ENCODE measurements around the gene RBPJ. TPM values are rescaled to one million over a fixed set of nuclear protein-coding genes. Genes with fewer than 3 reads are reported as not detected.

The RBPJ gene
- total RNA-seq, 2 donors from 2014 or later: 71.1 to 78.0 TPM

- Histone ChIP-seq H3K9me3 (ENCODE audit: control insufficient read depth, low read length) (no peaks in the 10 kb centered on the region), H3K4me3 (ENCODE audit: low read length) (no peak overlapping the region), H3K27me3 (ENCODE audit: control insufficient read depth, insufficient read depth, low read length, poor library complexity, severe bottlenecking) (no peaks in the 10 kb centered on the region), H3K36me3 (ENCODE audit: control insufficient read depth, insufficient read depth, low read length) (no peaks in the 10 kb centered on the region), H3K9ac (ENCODE audit: extremely low read depth, low read length, poor library complexity, severe bottlenecking) (no peak overlapping the region), H3K4me1 (ENCODE audit: control insufficient read depth, insufficient read depth, low read length) (no peaks in the 10 kb centered on the region), H3K27ac (ENCODE audit: low read depth, low read length) (no peak overlapping the region)
- H3K4me1 Mint-ChIP-seq: peaks cover 28% of the 10 kb centered on the region
- no peak overlapping the region for H3K4me3 Mint-ChIP-seq
- peaks cover 1% of the 10 kb centered on the region for H3K9me3 Mint-ChIP-seq
- H3K36me3 Mint-ChIP-seq (ENCODE audit: low read depth): no peaks in the 10 kb centered on the region
- WGBS, 2 experiments (ENCODE audit: insufficient coverage in 1 of 2, insufficient read length in 1 of 2): 92 to 100% methylated on average over 2 to 5 of the region's 5 CpGs
- TF ChIP-seq CTCF (conservative IDR thresholded peaks at IDR 0.05): no peak
- no peak overlapping the region for H3K27ac Mint-ChIP-seq
- no peaks in the 10 kb centered on the region for H3K27me3 Mint-ChIP-seq (ENCODE audit: insufficient read depth)
- no peak for DNase-seq
These were observed 18.5 kb upstream of the RBPJ start for GRCh38 chr4:26302031-26302899.

DNA sequence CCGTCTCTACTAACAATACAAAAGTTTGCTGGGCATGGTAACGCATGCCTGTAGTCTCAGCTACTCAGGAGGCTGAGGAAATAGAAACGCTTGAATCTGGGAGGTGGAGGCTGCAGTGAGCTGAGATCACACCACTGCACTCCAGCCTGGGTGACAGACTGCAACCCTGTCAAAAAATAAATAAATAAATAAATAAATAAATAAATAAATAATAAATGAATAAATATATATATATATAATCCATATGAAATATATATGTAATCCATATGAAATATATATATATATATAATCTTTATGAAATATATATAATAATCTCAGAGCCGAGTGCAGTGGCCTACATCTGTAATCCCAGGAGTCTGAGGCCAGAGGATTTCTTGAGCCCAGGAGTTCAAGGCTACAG lies 17.8 kb upstream of the RBPJ start:
- Mint-ChIP-seq H3K4me1 (peaks cover 24% of the 10 kb centered on the region), H3K9me3 (peaks cover 1% of the 10 kb centered on the region), H3K27me3 (ENCODE audit: insufficient read depth) (no peaks in the 10 kb centered on the region), H3K4me3 (no peak overlapping the region), H3K36me3 (ENCODE audit: low read depth) (no peaks in the 10 kb centered on the region), H3K27ac (no peak overlapping the region)
- H3K4me3 ChIP-seq (ENCODE audit: low read length): no peak overlapping the region
- no peak overlapping the region for H3K9ac ChIP-seq (ENCODE audit: extremely low read depth, low read length, poor library complexity, severe bottlenecking)
- no peak for TF ChIP-seq CTCF (conservative IDR thresholded peaks at IDR 0.05)
- no peaks in the 10 kb centered on the region for H3K27me3 ChIP-seq (ENCODE audit: control insufficient read depth, insufficient read depth, low read length, poor library complexity, severe bottlenecking)
- no peaks in the 10 kb centered on the region for H3K9me3 ChIP-seq (ENCODE audit: control insufficient read depth, low read length)
- no peaks in the 10 kb centered on the region for H3K36me3 ChIP-seq (ENCODE audit: control insufficient read depth, insufficient read depth, low read length)
- WGBS, 2 experiments (ENCODE audit: insufficient coverage in 1 of 2, insufficient read length in 1 of 2): 80 to 94% methylated on average over 1 to 4 of the region's 4 CpGs
- H3K27ac ChIP-seq (ENCODE audit: low read depth, low read length): no peak overlapping the region
- no peaks in the 10 kb centered on the region for H3K4me1 ChIP-seq (ENCODE audit: control insufficient read depth, insufficient read depth, low read length)
- DNase-seq: no peak

DNA sequence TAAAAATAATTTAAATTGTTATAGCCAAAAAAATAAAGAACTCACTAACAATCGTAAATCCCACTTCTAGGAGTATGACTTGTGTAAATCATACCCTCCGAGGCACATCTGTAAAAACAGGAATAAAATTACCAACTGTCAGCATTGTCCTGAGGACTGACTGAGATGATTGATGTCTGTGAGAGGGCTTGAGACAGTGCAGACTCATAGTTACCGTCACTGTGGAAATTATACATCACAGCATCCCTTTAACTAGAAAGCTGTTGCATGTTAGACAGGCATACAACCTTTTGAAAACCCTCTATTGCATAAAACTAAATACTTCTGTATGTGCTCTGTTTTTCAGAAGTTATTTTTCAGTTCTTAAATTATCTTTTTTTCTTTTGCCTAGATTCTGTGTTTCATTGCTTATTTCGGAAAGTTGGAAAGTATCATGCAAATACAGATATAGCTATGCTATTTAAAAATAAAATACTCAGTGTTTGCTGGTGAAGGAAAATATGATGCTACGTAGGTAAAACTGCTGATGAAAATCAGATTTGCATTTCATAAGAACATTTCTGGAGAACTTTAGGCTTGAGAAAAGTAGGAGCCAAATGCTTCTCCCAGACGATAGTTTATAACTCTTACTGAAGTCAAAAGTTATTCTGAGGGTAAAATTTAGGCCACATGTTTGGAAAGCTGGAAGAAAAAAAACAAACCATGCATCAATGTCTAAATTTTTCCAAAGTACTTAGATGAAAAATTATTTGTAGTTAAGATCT lies 13.6 kb upstream of the RBPJ start:
- no peaks in the 10 kb centered on the region for H3K4me1 Mint-ChIP-seq
- Histone ChIP-seq H3K4me3 (ENCODE audit: low read length) (no peak overlapping the region), H3K4me1 (ENCODE audit: control insufficient read depth, insufficient read depth, low read length) (no peaks in the 10 kb centered on the region), H3K27me3 (ENCODE audit: control insufficient read depth, insufficient read depth, low read length, poor library complexity, severe bottlenecking) (no peaks in the 10 kb centered on the region), H3K9ac (ENCODE audit: extremely low read depth, low read length, poor library complexity, severe bottlenecking) (no peak overlapping the region), H3K36me3 (ENCODE audit: control insufficient read depth, insufficient read depth, low read length) (no peaks in the 10 kb centered on the region), H3K27ac (ENCODE audit: low read depth, low read length) (no peak overlapping the region), H3K9me3 (ENCODE audit: control insufficient read depth, low read length) (no peaks in the 10 kb centered on the region)
- H3K4me3 Mint-ChIP-seq: no peak overlapping the region
- 92 to 100% methylated on average over 3 to 5 of the region's 6 CpGs for WGBS, 2 experiments (ENCODE audit: insufficient coverage in 1 of 2, insufficient read length in 1 of 2)
- peaks cover under 1% of the 10 kb centered on the region for H3K9me3 Mint-ChIP-seq
- TF ChIP-seq CTCF (conservative IDR thresholded peaks at IDR 0.05): no peak
- no peak for DNase-seq
- H3K27ac Mint-ChIP-seq: no peak overlapping the region
- no peaks in the 10 kb centered on the region for H3K27me3 Mint-ChIP-seq (ENCODE audit: insufficient read depth)
- H3K36me3 Mint-ChIP-seq (ENCODE audit: low read depth): no peaks in the 10 kb centered on the region

All from endodermal cell (in vitro differentiated cells).